GM21619 (cell line): ENCODE results near the gene PROKR1.
A peak's percentile ranks its signal among the peaks of the same experiment; 100 is the strongest.
"Not testable (repeated sequence)": the region's sequence is repeated elsewhere in the genome, so short reads cannot be mapped to it uniquely, and the experiment has no call there.

ENCODE experiments used
- ATAC-seq: cut with Tn5 transposase; IDR thresholded peaks from one replicate; pipeline ENCODE4 v1.9.1; 2021; ENCODE audit not compliant: unreplicated experiment

Gene PROKR1

DNA sequence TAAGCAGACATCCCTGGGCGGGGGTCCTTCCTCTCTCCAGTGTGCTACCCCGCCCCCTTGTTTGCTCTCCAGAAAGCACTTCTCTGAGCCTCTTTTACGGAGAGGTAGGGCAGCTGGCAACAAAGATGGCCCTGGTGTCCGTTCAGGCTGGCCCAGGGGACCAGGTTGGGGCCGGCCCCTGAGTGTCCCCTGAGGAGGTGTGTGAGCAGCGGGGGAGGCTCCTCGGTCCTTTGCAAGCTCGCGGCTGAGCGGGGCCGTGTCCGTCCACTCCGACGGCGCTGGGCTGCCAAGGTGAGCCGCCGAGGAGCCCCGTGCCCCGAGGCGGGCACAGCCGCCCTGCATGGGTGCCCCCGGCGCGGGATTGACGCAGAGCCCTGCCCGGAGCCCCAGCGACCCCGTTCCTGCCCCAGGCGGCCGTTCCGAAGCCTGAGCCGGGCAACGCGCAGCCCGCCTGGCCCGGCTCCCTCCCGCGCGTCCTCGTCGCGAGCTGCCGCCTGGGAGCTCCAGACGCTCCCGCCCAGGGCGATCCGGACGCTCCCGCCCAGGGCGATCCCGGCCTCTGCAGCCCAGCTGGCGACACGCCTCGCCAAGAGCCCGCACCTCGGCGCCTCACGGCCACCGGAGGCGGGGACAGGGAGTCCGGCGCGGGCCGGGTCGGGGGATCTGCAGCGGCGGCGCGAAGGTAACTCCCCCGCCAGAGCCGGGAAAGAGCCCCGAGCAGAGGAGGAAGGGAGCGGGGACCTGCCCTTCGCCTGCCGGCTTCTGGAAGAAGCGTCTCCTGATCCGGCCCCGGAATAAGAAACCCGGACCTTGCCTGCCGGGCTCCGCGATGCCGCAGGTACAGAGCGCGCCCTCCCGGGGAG is at the start of gene PROKR1:
Gene PROKR1 (plus strand): TSS at position 569 of the 863 bp plus-strand sequence. CDS start 2,243 bp downstream, outside the sequence.
- no peak for ATAC-seq

- no peak for ATAC-seq
These were observed 49.3 kb upstream of the PROKR1 start for GRCh38 chr2:68594041-68594440.

DNA sequence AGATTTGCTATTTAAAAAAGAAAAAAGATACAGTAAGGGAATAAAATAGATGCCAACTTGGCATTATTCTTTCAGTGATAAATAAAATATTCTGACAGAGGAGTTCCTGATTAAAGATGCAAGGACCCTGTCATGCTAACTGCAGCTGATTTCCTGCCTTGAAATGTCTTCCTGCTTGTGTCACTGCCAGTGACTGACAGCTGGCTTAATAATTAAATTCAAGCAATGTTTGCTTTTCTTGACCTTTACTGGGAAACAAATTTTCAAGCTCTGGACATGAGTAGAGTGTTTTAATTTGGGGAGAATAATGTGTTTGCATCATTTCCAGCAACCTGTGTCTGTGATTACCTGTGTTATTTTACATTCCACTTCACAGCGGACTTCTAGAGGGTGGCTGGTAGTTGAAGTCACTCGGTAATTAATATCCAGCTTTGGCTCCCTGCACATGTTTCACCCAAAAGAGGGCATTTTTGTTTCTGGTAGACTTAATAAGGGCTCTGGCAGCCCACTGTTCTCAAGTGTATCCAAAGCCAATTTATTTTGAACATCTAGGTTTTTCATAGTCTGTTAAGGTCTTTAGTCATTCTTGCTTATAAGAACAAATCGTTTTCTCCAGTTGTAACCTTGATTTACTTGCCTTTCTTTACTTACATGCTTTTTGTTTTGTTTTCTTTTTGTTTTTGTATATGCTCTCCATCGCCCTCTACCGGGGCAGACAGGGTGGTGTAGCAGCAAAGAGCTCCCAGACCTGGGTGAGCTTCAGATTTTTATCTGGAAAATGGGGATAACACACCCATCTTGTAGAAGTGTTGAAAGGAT is 48.5 kb upstream of the PROKR1 start:
- ATAC-seq = no peak

GRCh38 chr2:68595493-68595785 is 47.9 kb upstream of the PROKR1 start:
- ATAC-seq = not testable (repeated sequence)

- not testable (repeated sequence) for ATAC-seq
These were observed 42.9 kb upstream of the PROKR1 start for GRCh38 chr2:68600495-68600894.

GRCh38 chr2:68603059-68603458 is 40.3 kb upstream of the PROKR1 start:
- no peak for ATAC-seq

GRCh38 chr2:68604077-68604476 is 39.3 kb upstream of the PROKR1 start:
- no peak for ATAC-seq

DNA sequence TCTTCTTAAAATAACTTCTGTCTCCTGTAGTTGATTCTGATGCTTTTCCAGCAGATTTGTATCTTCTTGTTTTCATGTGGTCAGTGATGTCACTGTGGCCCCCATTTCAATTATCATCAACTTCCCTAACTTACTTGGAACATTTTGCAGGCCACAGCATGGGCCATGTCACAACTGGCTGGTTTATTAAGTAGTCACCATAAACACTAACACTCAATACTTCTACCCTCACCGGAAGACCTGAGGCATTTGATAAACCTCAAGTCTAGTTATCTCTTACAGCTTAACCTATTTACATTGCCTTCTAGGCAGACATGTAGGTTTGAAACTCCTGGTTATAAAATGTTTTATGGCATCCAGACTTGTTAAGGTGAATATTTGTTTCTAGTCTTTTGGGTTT is 37.4 kb upstream of the PROKR1 start:
- ATAC-seq = no peak

GRCh38 chr2:68606759-68607158 is 36.6 kb upstream of the PROKR1 start:
- ATAC-seq = no peak

DNA sequence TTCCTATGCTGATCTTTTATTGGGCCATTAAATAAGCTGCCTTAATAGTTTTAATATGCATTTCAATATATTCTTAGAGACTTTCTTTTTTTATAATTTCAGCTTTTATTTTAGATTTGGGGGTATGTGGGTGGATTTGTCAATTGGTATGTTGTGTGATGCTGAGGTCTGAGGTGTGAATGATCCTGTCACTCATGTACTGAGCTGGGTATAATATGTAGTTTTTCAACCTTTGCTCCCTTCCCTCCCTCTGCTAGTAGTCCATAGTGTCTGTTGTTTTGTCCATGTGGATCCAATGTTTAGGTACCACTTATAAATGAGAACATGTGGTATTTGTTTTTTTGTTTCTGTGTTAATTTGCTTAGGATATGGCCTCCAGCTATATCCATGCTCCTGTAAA is 35.5 kb upstream of the PROKR1 start:
- no peak for ATAC-seq

DNA sequence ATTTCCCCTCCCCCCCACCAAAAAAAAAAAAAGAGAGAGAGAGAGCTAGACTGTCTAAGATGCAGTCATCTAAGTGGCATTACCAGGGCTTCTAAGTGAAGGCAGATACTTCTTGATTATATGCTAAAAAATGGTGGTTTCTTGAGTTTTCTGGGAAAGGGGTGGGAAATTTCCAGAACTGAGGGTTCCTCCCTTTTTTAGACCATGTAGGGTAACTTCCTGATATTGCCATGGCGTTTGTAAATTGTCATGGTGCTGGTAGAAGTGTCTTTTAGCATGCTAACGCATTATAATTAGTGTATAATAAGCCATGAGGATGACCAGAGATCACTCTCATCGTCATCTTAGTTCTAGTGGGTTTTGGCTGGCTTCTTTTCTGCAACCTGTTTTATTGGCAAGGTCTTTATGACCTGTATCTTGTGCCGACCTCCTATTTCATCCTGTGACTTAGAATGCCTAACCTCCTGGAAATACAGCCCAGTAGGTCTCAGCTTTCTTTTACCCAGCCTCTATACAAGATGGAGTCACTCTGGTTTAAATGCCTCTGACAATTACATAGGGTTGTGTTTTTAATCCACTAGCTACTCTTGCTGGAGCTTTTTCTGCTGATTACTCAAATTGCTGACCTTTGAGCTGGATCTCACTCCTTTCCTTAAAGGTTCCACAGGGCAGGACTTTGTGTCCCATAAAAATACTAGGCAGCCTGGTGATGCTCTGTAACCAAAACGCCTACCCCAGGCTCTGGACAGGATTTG is 30.4 kb upstream of the PROKR1 start:
- ATAC-seq = no peak

GRCh38 chr2:68620772-68621171 is 22.6 kb upstream of the PROKR1 start:
- ATAC-seq = no peak

DNA sequence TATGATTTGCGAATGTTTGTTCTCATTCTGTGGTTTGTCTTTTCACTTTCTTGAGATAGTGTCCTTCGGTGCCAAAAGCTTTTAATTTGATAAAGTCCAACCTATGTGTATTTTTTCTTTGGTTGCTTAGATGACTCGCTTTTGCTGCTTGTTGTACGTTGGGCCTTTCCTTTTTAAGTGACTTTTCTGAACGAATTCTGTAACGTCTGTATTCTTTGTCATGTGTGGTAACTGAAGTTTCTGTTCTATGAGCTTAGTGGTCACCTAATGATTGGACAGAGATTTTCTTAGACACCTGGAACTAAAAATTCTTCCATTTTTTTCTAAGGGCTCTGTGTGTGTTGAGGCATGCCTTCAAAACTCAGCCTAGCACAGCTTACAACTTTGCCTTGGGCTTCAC is 19.6 kb upstream of the PROKR1 start:
- ATAC-seq = no peak

GRCh38 chr2:68627615-68628014 is 15.8 kb upstream of the PROKR1 start:
- ATAC-seq = no peak

- ATAC-seq = no peak
These were observed 11.4 kb upstream of the PROKR1 start for GRCh38 chr2:68632021-68632420.

- ATAC-seq = no peak
These were observed 6.3 kb upstream of the PROKR1 start for GRCh38 chr2:68637047-68637446.

DNA sequence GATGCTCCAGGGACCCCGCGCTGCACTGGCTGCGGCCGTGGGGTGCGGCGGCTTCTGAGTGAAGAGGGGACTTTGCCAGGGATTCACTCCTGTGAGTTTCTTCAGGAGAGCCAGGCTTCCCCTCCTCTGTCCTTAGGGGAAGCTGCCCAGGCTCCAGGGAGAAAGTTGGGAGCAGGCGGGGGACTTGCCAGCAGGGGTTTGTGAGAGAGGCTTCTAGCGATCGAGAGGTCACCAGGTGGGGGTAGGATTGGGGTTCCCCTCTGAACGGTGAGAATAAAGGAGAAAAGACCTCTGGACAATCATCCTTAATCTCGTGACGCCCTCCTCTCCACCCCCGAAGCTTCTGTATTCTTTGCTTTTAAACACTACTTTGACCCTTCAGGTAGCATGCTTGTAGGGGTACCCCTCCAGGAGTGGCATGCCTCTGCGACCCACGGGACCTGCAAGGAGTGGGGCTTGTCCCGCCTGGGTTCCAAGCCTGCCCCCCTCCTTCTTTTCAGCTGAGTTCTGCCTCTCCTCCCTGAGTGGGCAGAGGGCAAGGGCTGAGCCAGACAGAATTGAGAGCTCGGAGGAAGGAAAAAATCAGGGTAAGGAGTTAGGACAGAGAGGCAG is 601 bp downstream of the PROKR1 start:
- no peak for ATAC-seq

DNA sequence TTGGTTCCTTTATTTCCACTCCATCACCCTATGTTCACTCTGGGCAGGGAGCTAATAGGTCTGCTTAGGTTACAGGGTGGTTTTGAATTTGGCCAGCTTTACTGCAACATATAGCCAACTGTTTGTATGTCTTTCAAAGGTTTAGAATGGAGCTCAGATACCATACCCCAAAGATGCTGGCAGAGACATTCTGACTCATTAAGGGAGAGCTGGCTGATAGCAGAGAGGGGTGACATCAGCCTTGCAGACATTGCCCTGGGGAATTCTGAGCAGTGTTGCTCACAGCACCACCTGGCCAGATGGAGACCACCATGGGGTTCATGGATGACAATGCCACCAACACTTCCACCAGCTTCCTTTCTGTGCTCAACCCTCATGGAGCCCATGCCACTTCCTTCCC is 2.1 kb downstream of the PROKR1 start:
- peak; percentile 50 for ATAC-seq

- no peak for ATAC-seq
These were observed 2.9 kb downstream of the PROKR1 start for GRCh38 chr2:68646303-68646702.

- no peak for ATAC-seq
These were observed 7.3 kb downstream of the PROKR1 start for GRCh38 chr2:68650645-68651044.

DNA sequence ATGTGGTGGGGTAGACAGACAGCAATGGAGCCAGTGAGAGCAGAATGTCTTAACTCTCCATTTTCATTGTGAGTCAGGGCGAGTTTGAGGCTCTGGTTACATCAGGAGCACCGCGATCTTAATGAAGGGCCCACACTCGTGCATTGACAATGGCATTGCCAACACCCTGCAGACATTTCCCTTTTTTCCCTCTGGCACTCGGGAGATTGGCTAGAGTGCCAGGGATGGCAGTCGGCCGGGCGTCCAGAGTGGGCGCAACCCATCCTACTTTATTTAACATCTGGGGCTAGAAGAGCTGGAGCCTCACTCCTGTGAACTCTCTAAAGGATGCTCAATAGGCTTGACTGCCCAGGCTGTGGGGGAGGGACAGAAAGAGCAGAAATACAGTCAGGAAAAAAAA is 9.7 kb downstream of the PROKR1 start:
- ATAC-seq = no peak
